ENCODE measurements around the gene NOL9. TPM values are rescaled to one million over a fixed set of nuclear protein-coding genes. Genes with fewer than 3 reads are reported as not detected.

Gene NOL9
- polyA plus RNA-seq, 1 experiment: 9.5 TPM

DNA sequence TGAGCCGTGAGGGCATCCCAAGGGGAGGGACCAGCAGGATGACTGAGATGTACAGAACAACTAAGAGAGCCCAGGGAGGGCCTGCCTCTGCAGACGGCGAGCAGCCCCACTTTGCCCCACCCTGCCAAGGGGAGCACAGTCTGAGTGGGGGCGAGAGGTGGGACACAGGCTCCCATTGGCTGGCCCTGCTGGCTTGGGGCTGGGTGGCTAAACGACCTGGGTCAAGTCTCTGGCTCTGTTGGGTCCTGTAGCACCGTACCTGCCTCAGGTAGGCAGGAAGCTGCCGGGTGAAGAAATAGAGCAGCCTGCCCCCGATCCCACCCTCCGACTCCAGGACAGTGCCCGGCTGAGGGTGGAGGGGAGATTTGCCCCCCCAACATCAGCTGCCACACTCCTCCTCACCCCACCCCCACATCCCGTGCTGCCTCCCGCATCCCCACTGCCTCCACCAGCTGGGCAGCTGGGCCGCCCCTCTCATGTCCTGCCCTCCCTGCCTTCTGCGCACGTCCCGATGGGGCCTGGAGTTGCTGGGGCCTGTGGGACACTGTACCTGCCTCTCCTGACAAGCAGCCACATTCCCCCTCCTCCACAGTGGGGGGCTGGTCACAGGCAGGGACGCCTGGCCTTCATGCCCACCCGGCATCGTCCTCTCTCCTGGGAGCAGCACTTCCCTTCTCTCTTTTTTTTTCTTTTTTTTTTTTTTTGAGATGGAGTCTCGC lies 50.3 kb downstream of the NOL9 start:
- no peak for TF ChIP-seq CTCF (IDR thresholded peaks at IDR 0.05; ENCODE audit: insufficient read depth, low read depth, low read length)
- no peak overlapping the region for H3K4me3 ChIP-seq (ENCODE audit: low read depth, low read length)
- CTCF ChIA-PET: interaction anchor here (1.8 kb wide), 1 partner anchor 13 kb away, joined by 3 read pairs; the partner anchor contains the start of gene PLEKHG5
- POLR2A ChIA-PET: no interaction called here
- H3K27me3 ChIP-seq (ENCODE audit: control insufficient read depth, insufficient read depth, low read length): no peaks in the 10 kb centered on the region
- H3K36me3 ChIP-seq (ENCODE audit: control insufficient read depth, insufficient read depth, low read length): no peaks in the 10 kb centered on the region
- DNase-seq (ENCODE audit: low read depth): no peak

- ChIA-PET CTCF (interaction anchor here (1.1 to 1.4 kb wide), 3 partner anchors 12 to 20 kb away, joined by 3 to 4 read pairs (median 3); no protein-coding TSS in a partner anchor), POLR2A (no interaction called here)
- Histone ChIP-seq H3K27me3 (ENCODE audit: control insufficient read depth, insufficient read depth, low read length) (no peaks in the 10 kb centered on the region), H3K36me3 (ENCODE audit: control insufficient read depth, insufficient read depth, low read length) (no peaks in the 10 kb centered on the region), H3K4me3 (ENCODE audit: low read depth, low read length) (no peak overlapping the region)
- TF ChIP-seq CTCF (IDR thresholded peaks at IDR 0.05; ENCODE audit: insufficient read depth, low read depth, low read length): no peak
- DNase-seq (ENCODE audit: low read depth): no peak
Observed at GRCh38 chr1:6502000-6502891, 52.1 kb downstream of the NOL9 start.

- no peaks in the 10 kb centered on the region for H3K27me3 ChIP-seq (ENCODE audit: control insufficient read depth, insufficient read depth, low read length)
- DNase-seq (ENCODE audit: low read depth): no peak
- no peak overlapping the region for H3K4me3 ChIP-seq (ENCODE audit: low read depth, low read length)
- ChIA-PET CTCF (interaction anchor here (1.1 to 2.3 kb wide), 3 partner anchors 11 to 21 kb away, joined by 3 to 13 read pairs (median 3); partner anchors contain the start of gene PLEKHG5), POLR2A (no interaction called here)
- TF ChIP-seq CTCF (IDR thresholded peaks at IDR 0.05; ENCODE audit: insufficient read depth, low read depth, low read length): no peak
- no peaks in the 10 kb centered on the region for H3K36me3 ChIP-seq (ENCODE audit: control insufficient read depth, insufficient read depth, low read length)
Observed at GRCh38 chr1:6501279-6501813, 53.0 kb downstream of the NOL9 start.

- no peak for DNase-seq (ENCODE audit: low read depth)
- TF ChIP-seq CTCF (IDR thresholded peaks at IDR 0.05; ENCODE audit: insufficient read depth, low read depth, low read length): no peak
- Histone ChIP-seq H3K27me3 (ENCODE audit: control insufficient read depth, insufficient read depth, low read length) (no peaks in the 10 kb centered on the region), H3K36me3 (ENCODE audit: control insufficient read depth, insufficient read depth, low read length) (no peaks in the 10 kb centered on the region), H3K4me3 (ENCODE audit: low read depth, low read length) (no peak overlapping the region)
- ChIA-PET CTCF (interaction anchor here (0.5 to 2.3 kb wide), 3 partner anchors 10 to 218 kb away, joined by 3 to 13 read pairs (median 3); partner anchors contain the start of gene PLEKHG5), POLR2A (no interaction called here)
Observed at GRCh38 chr1:6500544-6501278, 53.6 kb downstream of the NOL9 start.
